ENCODE results near the gene GAR1. TPM values are rescaled to one million over a fixed set of nuclear protein-coding genes. Genes with fewer than 3 reads are reported as not detected.
A peak's percentile ranks its signal among the peaks of the same experiment; 100 is the strongest.

Gene GAR1
- total RNA-seq, 2 donors from 2014 or later, result 33.3 to 35.3 TPM

DNA sequence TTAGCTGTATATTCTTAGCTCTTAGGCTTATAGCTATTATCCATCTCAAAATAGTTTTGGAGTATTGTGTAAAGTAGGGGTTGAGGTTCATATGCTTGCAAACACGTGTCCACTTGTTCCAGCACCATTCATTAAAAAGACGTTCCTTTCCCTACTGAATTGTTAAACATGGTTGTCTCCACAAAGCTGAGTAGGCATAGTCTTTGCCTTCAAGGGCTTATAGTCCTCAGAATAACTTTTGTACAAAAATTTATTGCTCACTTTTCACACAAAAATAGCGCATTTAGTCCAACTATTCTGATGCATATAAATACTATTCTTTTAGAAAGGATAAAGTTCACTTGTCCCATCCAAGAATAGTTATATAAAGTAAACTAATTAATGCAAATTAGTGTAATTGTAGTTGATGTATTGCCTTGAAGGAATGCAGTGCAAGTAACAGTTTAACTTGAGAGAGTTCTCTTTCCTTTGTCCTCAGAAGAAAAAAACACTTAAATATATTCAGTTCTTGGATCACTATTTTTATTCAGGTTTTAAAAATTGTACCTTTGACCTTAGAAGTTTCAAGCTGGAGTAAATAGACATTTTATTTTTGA is 46.5 kb downstream of the GAR1 start:
- Mint-ChIP-seq H3K36me3 (ENCODE audit: low read depth) (peaks cover 16% of the 10 kb centered on the region), H3K4me1 (no peaks in the 10 kb centered on the region), H3K27ac (no peak overlapping the region), H3K27me3 (ENCODE audit: insufficient read depth) (no peaks in the 10 kb centered on the region), H3K4me3 (no peak overlapping the region), H3K9me3 (peaks cover 36% of the 10 kb centered on the region)
- Histone ChIP-seq H3K27ac (ENCODE audit: low read depth, low read length) (no peak overlapping the region), H3K27me3 (ENCODE audit: control insufficient read depth, insufficient read depth, low read length, poor library complexity, severe bottlenecking) (no peaks in the 10 kb centered on the region), H3K4me1 (ENCODE audit: control insufficient read depth, insufficient read depth, low read length) (no peaks in the 10 kb centered on the region), H3K9me3 (ENCODE audit: control insufficient read depth, low read length) (peaks cover 31% of the 10 kb centered on the region), H3K9ac (ENCODE audit: extremely low read depth, low read length, poor library complexity, severe bottlenecking) (no peak overlapping the region), H3K36me3 (ENCODE audit: control insufficient read depth, insufficient read depth, low read length) (no peaks in the 10 kb centered on the region), H3K4me3 (ENCODE audit: low read length) (no peak overlapping the region)
- WGBS, 2 experiments (ENCODE audit: insufficient coverage in 1 of 2, insufficient read length in 1 of 2), result 67 to 100% methylated on average over 2 to 3 of the region's 3 CpGs
- DNase-seq, result no peak
- TF ChIP-seq, protein P1, sequence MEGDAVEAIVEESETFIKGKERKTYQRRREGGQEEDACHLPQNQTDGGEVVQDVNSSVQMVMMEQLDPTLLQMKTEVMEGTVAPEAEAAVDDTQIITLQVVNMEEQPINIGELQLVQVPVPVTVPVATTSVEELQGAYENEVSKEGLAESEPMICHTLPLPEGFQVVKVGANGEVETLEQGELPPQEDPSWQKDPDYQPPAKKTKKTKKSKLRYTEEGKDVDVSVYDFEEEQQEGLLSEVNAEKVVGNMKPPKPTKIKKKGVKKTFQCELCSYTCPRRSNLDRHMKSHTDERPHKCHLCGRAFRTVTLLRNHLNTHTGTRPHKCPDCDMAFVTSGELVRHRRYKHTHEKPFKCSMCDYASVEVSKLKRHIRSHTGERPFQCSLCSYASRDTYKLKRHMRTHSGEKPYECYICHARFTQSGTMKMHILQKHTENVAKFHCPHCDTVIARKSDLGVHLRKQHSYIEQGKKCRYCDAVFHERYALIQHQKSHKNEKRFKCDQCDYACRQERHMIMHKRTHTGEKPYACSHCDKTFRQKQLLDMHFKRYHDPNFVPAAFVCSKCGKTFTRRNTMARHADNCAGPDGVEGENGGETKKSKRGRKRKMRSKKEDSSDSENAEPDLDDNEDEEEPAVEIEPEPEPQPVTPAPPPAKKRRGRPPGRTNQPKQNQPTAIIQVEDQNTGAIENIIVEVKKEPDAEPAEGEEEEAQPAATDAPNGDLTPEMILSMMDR (conservative IDR thresholded peaks at IDR 0.05), result no peak

DNA sequence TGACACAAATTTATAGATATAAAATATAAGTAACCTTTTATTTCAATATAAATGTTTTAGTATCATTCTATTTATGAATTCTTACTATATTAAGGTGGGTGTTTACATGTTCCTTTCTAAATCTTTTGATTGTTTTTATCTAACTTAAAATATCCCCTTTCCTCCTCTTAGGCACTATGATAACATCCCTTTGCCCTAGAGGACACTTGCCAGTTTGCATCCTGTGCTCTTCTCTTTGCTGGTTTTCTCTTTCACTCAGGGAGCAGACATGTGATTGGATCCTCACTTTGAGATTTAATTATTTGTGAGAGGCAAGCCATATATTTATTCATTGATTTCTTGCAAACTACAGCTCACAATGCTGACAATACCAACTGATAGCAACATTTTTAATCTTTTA is 48.6 kb downstream of the GAR1 start:
- peaks cover 27% of the 10 kb centered on the region for H3K9me3 ChIP-seq (ENCODE audit: control insufficient read depth, low read length)
- H3K4me3 ChIP-seq (ENCODE audit: low read length), result no peak overlapping the region
- Mint-ChIP-seq H3K36me3 (ENCODE audit: low read depth) (peaks cover 10% of the 10 kb centered on the region), H3K4me3 (no peak overlapping the region), H3K9me3 (peaks cover 22% of the 10 kb centered on the region), H3K4me1 (no peaks in the 10 kb centered on the region), H3K27ac (no peak overlapping the region), H3K27me3 (ENCODE audit: insufficient read depth) (no peaks in the 10 kb centered on the region)
- H3K9ac ChIP-seq (ENCODE audit: extremely low read depth, low read length, poor library complexity, severe bottlenecking), result no peak overlapping the region
- no peaks in the 10 kb centered on the region for H3K36me3 ChIP-seq (ENCODE audit: control insufficient read depth, insufficient read depth, low read length)
- DNase-seq, result no peak
- TF ChIP-seq, protein P1 (conservative IDR thresholded peaks at IDR 0.05), result peak; percentile 66
- H3K4me1 ChIP-seq (ENCODE audit: control insufficient read depth, insufficient read depth, low read length), result no peaks in the 10 kb centered on the region
- no peak overlapping the region for H3K27ac ChIP-seq (ENCODE audit: low read depth, low read length)
- H3K27me3 ChIP-seq (ENCODE audit: control insufficient read depth, insufficient read depth, low read length, poor library complexity, severe bottlenecking), result no peaks in the 10 kb centered on the region

DNA sequence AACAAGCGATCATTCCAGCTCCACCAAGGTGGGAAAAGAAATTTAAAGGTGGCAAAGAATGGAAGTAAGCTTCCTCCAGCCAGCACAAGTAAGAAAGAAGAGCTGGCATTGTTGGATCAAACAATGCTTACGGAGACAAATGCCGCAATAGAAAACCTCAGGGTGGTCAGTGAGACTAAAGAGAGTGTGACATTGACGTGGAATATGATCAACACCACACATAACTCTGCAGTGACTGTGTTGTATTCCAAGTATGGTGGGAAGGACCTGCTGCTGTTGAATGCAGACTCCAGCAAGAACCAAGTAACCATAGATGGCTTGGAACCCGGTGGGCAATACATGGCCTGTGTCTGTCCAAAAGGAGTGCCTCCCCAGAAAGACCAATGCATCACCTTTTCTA is 54.5 kb downstream of the GAR1 start:
- no peaks in the 10 kb centered on the region for H3K9me3 ChIP-seq (ENCODE audit: control insufficient read depth, low read length)
- no peak for DNase-seq
- no peaks in the 10 kb centered on the region for H3K4me1 ChIP-seq (ENCODE audit: control insufficient read depth, insufficient read depth, low read length)
- TF ChIP-seq, protein P1 (conservative IDR thresholded peaks at IDR 0.05), result no peak
- no peak overlapping the region for H3K27ac ChIP-seq (ENCODE audit: low read depth, low read length)
- no peaks in the 10 kb centered on the region for H3K27me3 ChIP-seq (ENCODE audit: control insufficient read depth, insufficient read depth, low read length, poor library complexity, severe bottlenecking)
- WGBS, 2 experiments (ENCODE audit: insufficient coverage in 1 of 2, insufficient read length in 1 of 2), result 40 to 70% methylated on average over 1 to 5 of the region's 5 CpGs
- Mint-ChIP-seq H3K27me3 (ENCODE audit: insufficient read depth) (peaks cover 4% of the 10 kb centered on the region), H3K9me3 (no peaks in the 10 kb centered on the region), H3K36me3 (ENCODE audit: low read depth) (peaks cover 5% of the 10 kb centered on the region), H3K27ac (no peak overlapping the region), H3K4me1 (no peaks in the 10 kb centered on the region), H3K4me3 (no peak overlapping the region)
- peaks cover 3% of the 10 kb centered on the region for H3K36me3 ChIP-seq (ENCODE audit: control insufficient read depth, insufficient read depth, low read length)
- H3K4me3 ChIP-seq (ENCODE audit: low read length), result no peak overlapping the region
- no peak overlapping the region for H3K9ac ChIP-seq (ENCODE audit: extremely low read depth, low read length, poor library complexity, severe bottlenecking)
